Nephron (organoid): ENCODE data around the gene ATF6B.

Source experiments
- H3K27ac Mint-ChIP-seq, 3 experiments: 2 replicates each; pipeline ENCODE4 v1.8.0; 2020; ENCODE audit warnings: mixed read lengths in 3 of 3, mild to moderate bottlenecking in 2 of 3, moderate library complexity in 1 of 3
- H3K27me3 Mint-ChIP-seq: 2 replicates; pipeline ENCODE4 v1.8.0; 2021; ENCODE audit warnings: low read depth, mild to moderate bottlenecking, moderate library complexity, mixed read lengths
- H3K36me3 Mint-ChIP-seq: 2 replicates; pipeline ENCODE4 v1.8.0; 2020; ENCODE audit warnings: low read depth, mixed read lengths
- H3K4me1 Mint-ChIP-seq: 2 replicates; pipeline ENCODE4 v1.8.0; 2020; ENCODE audit warnings: mixed read lengths
- H3K4me3 Mint-ChIP-seq, 3 experiments: 2 replicates each; pipeline ENCODE4 v1.8.0; 2020; ENCODE audit warnings: mild to moderate bottlenecking in 3 of 3, mixed read lengths in 3 of 3, moderate library complexity in 2 of 3
- H3K9me3 Mint-ChIP-seq: 2 replicates; pipeline ENCODE4 v1.8.0; 2020; ENCODE audit warnings: mixed read lengths
- CTCF ChIP-seq, 3 experiments: fragments of 200-600 bp; sonication (generic); IDR thresholded peaks; one replicate each; pipeline ENCODE4 v1.5.0; 2021; ENCODE audit warnings: antibody characterized with exemption in 3 of 3; ENCODE audit not compliant: unreplicated experiment in 3 of 3

ATF6B gene

GRCh38 chr6:32152769-32153563 lies 24.9 kb upstream of the ATF6B start:
- peak overlapping the region; percentile 93 to 98 (median 98) for H3K27ac Mint-ChIP-seq
- no peaks in the 10 kb centered on the region for H3K9me3 Mint-ChIP-seq
- TF ChIP-seq CTCF (IDR thresholded peaks at IDR 0.05; ENCODE audit: unreplicated experiment in 3 of 3): no peak
- peaks cover 14% of the 10 kb centered on the region for H3K27me3 Mint-ChIP-seq
- peak overlapping the region; percentile 98 for H3K4me3 Mint-ChIP-seq
- peaks cover 20% of the 10 kb centered on the region for H3K36me3 Mint-ChIP-seq
- H3K4me1 Mint-ChIP-seq: peaks cover 52% of the 10 kb centered on the region

- H3K27ac Mint-ChIP-seq: peak within 1 kb of the TSS; percentile 93 to 98 (median 98)
- no peak for TF ChIP-seq CTCF (IDR thresholded peaks at IDR 0.05; ENCODE audit: unreplicated experiment in 3 of 3)
- H3K36me3 Mint-ChIP-seq: peaks cover 12% of the 10 kb centered on the region
- peak within 1 kb of the TSS; percentile 98 for H3K4me3 Mint-ChIP-seq
- H3K27me3 Mint-ChIP-seq: peaks cover 14% of the 10 kb centered on the region
- H3K9me3 Mint-ChIP-seq: no peaks in the 10 kb centered on the region
- peaks cover 52% of the 10 kb centered on the region for H3K4me1 Mint-ChIP-seq
Observed at GRCh38 chr6:32151863-32152768, 24.1 kb upstream of the ATF6B start, which contains the start of gene PRRT1. Gene PRRT1, minus strand, starts transcription at chr6:32151939. Its CDS starts 112 bp downstream, at chr6:32151827.

GRCh38 chr6:32151181-32151862 lies 23.3 kb upstream of the ATF6B start:
- Mint-ChIP-seq H3K36me3 (peaks cover 12% of the 10 kb centered on the region), H3K9me3 (no peaks in the 10 kb centered on the region), H3K27me3 (peaks cover 14% of the 10 kb centered on the region), H3K27ac (peak overlapping the region; percentile 71 to 91 (median 76)), H3K4me1 (peaks cover 57% of the 10 kb centered on the region), H3K4me3 (peak overlapping the region; percentile 98)
- TF ChIP-seq CTCF (IDR thresholded peaks at IDR 0.05; ENCODE audit: unreplicated experiment in 3 of 3): no peak

GRCh38 chr6:32149932-32150870 lies 22.2 kb upstream of the ATF6B start:
- H3K36me3 Mint-ChIP-seq: peaks cover 7% of the 10 kb centered on the region
- peak overlapping the region; percentile 98 for H3K4me3 Mint-ChIP-seq
- H3K27me3 Mint-ChIP-seq: peaks cover 18% of the 10 kb centered on the region
- no peak for TF ChIP-seq CTCF (IDR thresholded peaks at IDR 0.05; ENCODE audit: unreplicated experiment in 3 of 3)
- H3K9me3 Mint-ChIP-seq: no peaks in the 10 kb centered on the region
- peak overlapping the region; percentile 71 to 91 (median 76) for H3K27ac Mint-ChIP-seq
- H3K4me1 Mint-ChIP-seq: peaks cover 53% of the 10 kb centered on the region
